GM12801 (cell line): ENCODE data around the gene GK.

ENCODE experiments used
- TF ChIP-seq, protein P1 (sequence below): IDR thresholded peaks from one replicate; pipeline ENCODE4 v1.5.1; 2011; ENCODE audit warnings: control low read depth; ENCODE audit not compliant: insufficient read length; ENCODE audit errors: extremely low read depth

Gene GK

DNA sequence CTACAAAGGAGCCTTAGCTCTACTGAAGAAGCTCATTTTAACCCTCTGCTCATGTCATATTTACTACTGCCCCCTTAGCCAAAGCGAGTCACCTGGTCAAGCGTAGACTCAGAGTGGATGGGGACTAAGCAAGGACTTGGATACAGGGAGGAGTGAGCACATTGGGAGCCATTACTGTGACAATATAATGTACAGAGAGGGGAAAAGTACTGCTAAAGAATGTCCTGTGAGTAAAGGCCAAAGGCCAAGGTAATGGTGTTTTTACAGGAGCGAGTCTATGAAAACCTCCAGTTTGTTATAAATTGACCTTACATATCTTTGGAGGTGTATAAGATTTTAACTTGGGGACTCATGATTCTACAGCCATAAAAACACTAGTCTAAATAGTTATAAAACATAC lies 10.6 kb upstream of the GK start:
- TF ChIP-seq, protein P1, sequence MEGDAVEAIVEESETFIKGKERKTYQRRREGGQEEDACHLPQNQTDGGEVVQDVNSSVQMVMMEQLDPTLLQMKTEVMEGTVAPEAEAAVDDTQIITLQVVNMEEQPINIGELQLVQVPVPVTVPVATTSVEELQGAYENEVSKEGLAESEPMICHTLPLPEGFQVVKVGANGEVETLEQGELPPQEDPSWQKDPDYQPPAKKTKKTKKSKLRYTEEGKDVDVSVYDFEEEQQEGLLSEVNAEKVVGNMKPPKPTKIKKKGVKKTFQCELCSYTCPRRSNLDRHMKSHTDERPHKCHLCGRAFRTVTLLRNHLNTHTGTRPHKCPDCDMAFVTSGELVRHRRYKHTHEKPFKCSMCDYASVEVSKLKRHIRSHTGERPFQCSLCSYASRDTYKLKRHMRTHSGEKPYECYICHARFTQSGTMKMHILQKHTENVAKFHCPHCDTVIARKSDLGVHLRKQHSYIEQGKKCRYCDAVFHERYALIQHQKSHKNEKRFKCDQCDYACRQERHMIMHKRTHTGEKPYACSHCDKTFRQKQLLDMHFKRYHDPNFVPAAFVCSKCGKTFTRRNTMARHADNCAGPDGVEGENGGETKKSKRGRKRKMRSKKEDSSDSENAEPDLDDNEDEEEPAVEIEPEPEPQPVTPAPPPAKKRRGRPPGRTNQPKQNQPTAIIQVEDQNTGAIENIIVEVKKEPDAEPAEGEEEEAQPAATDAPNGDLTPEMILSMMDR, result no peak

DNA sequence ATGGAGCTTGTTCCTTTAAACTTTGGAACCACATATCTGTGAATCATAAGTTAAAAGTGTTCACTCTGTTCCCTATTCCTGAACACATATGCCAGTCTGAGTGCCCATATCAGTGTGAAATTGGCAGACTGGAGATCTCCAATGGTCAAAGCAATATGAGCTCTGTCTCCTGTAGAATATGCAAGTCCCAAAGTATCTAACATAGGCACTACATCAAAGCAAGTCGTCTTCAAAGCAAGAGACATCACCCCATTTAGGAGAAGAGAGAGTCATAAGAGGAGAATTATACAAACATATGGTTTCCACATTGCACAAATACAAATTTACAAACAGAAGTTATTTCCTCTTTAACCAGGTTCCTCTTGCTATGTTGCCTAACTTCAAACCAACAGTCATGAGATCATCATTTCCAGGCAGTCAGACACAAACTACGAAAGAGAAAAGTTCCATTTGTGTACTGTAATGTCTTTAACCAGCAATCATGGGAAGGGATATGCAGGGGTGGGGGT lies 9.9 kb upstream of the GK start:
- TF ChIP-seq, protein P1, result no peak

DNA sequence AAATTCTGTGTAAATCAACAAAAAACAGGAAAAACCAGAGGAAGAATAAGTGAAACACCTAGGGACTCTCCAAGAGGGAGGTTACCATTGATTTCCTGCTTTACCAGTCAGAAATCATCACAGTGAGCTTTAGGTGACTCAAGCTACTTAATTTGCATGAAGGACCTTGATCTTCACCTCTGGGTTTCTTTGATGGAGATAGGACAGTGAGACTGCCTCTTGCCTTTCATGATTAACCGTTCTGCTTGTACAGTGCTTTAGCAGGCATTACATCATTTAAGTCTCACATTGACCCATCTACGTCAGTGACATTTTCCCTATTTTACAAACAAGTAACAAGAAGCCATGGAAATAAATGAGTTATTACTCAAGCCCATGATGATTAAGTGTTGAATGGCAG lies 3.4 kb upstream of the GK start:
- TF ChIP-seq, protein P1, result no peak

DNA sequence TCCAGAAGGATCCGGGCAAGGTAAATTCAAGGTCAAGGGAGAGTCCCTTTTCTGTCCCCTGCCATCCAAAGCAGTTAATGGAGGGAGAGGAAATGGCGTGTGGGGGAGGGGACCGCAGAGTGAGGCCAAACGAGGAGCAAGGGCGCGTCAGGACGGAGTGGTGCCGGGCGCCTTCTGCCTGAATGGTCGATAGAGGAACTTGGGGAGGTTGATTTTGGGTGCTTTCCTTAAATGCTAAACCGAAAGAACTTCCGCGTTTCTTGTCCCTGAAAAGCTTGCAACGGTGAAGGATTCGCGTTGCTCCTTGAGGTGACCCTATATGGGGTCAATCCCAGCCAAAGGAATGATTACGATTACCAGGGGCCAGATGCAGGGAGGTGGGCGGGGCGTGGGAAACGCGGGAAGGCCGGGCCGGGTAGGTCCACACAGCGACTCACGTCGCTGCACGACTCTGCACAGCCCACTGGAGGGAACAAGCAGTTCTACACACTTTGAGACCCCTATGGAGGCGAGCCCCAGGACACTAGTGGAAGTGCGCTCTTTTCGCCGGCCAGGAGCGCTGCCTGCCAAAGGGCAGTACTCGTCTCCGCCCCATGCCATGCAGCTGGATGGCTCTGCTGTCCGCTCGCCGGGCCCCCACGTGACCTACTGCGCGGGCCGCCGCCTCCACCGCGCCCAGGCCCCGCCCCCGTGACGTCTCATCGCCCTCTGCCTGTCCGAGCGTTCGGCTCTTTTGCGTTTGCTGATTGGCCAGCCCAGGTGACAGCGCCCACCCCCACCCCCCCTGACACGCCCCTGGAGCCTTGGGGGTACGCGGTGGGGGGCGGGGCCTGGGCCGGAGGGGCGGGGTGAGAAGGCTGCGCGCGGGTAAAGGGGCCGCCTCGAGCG lies 452 bp upstream of the GK start:
- TF ChIP-seq, protein P1, result no peak

DNA sequence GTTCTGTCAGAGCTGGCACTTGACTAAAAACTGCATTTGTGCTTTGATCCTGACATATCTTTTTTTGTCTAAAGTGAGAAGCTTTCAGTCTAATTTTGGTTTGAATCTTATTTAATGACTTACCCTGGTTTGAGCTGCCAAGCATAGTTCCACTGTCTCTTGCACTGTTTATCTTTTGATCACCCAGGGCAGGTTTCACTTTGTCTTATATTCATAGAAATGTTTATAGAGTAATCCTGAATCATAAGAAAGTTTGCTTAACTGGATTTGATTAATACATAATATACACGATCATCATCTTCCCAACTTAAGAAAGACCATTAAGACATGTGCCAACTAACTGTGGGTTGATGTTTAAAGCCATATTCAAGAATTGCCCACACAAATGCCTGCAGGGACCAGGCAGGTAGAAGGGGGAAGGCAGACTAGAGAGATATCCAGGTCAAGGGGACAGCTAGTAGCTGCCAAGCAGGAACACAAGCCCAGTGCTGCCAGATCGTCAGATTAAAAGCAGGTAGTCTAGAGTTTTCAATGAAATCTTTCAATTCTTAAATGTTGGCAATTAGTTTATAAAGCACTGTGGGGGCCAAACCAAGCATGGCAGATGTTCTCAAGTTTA lies 1.9 kb downstream of the GK start:
- TF ChIP-seq, protein P1, result no peak

GRCh38 chrX:30655991-30656390 lies 2.8 kb downstream of the GK start:
- TF ChIP-seq, protein P1, result no peak
